Type B pancreatic cell (in vitro differentiated cells): ENCODE data around the gene LRRC8B. TPM values are rescaled to one million over a fixed set of nuclear protein-coding genes. Genes with fewer than 3 reads are reported as not detected.

Source experiments
- DNase-seq: peaks from one replicate; pipeline ENCODE4 v3.0.0; 2021; ENCODE audit warnings: mixed read lengths; ENCODE audit not compliant: unreplicated experiment; ENCODE audit errors: extremely low spot score
- H3K27ac Mint-ChIP-seq: 2 replicates; pipeline ENCODE4 v1.8.0; 2021; ENCODE audit warnings: mild to moderate bottlenecking, mixed read lengths
- H3K27me3 Mint-ChIP-seq: 2 replicates; pipeline ENCODE4 v1.8.0; 2021; ENCODE audit warnings: mixed read lengths
- H3K36me3 Mint-ChIP-seq: 2 replicates; pipeline ENCODE4 v1.8.0; 2021; ENCODE audit warnings: mixed read lengths
- H3K4me1 Mint-ChIP-seq: one replicate; pipeline ENCODE4 v1.8.0; 2021; ENCODE audit warnings: mixed read lengths; ENCODE audit not compliant: unreplicated experiment
- H3K4me3 Mint-ChIP-seq: 2 replicates; pipeline ENCODE4 v1.8.0; 2021; ENCODE audit warnings: mild to moderate bottlenecking, mixed read lengths
- H3K9me3 Mint-ChIP-seq: 2 replicates; pipeline ENCODE4 v1.8.0; 2021; ENCODE audit warnings: mixed read lengths
- CTCF ChIP-seq: fragments of 200-600 bp; sonication (generic); conservative IDR thresholded peaks from 2 replicates; pipeline ENCODE4 v1.5.0; 2021; ENCODE audit warnings: antibody characterized with exemption, mild to moderate bottlenecking
- total RNA-seq: library from RNA; stranded (reverse); gene quantifications from 2 replicates; pipeline ENCODE4 v1.2.1, GENCODE V29; 2021; ENCODE audit warnings: low replicate concordance

Gene LRRC8B
- total RNA-seq, 1 donor from 2014 or later = 12.2 TPM

GRCh38 chr1:89602871-89603404, 78.3 kb downstream of the LRRC8B start:
- no peaks in the 10 kb centered on the region for H3K9me3 Mint-ChIP-seq
- H3K4me3 Mint-ChIP-seq = no peak overlapping the region

GRCh38 chr1:89603651-89604413, 79.2 kb downstream of the LRRC8B start:
- TF ChIP-seq CTCF = no peak
- H3K36me3 Mint-ChIP-seq = no peaks in the 10 kb centered on the region

More at GRCh38 chr1:89602871-89603404, 78.3 kb downstream of the LRRC8B start:
- Mint-ChIP-seq H3K36me3 (no peaks in the 10 kb centered on the region), H3K4me1 (peaks cover 7% of the 10 kb centered on the region), H3K27me3 (no peaks in the 10 kb centered on the region), H3K27ac (no peak overlapping the region)
- TF ChIP-seq CTCF = no peak
- DNase-seq = no peak

GRCh38 chr1:89604414-89604735, 79.7 kb downstream of the LRRC8B start:
- Mint-ChIP-seq H3K27me3 (no peaks in the 10 kb centered on the region), H3K9me3 (no peaks in the 10 kb centered on the region), H3K4me3 (no peak overlapping the region), H3K27ac (no peak overlapping the region), H3K4me1 (peaks cover 7% of the 10 kb centered on the region), H3K36me3 (no peaks in the 10 kb centered on the region)
- TF ChIP-seq CTCF = no peak
- DNase-seq = no peak

More at GRCh38 chr1:89603651-89604413, 79.2 kb downstream of the LRRC8B start:
- H3K9me3 Mint-ChIP-seq = no peaks in the 10 kb centered on the region
- H3K27me3 Mint-ChIP-seq = no peaks in the 10 kb centered on the region
- H3K4me1 Mint-ChIP-seq = peaks cover 7% of the 10 kb centered on the region
- DNase-seq = no peak
- H3K27ac Mint-ChIP-seq = no peak overlapping the region
- no peak overlapping the region for H3K4me3 Mint-ChIP-seq

- Mint-ChIP-seq H3K4me1 (peaks cover 7% of the 10 kb centered on the region), H3K27ac (no peak overlapping the region), H3K27me3 (no peaks in the 10 kb centered on the region), H3K4me3 (no peak overlapping the region), H3K9me3 (no peaks in the 10 kb centered on the region), H3K36me3 (no peaks in the 10 kb centered on the region)
- TF ChIP-seq CTCF = no peak
- DNase-seq = no peak
These were observed 81.1 kb downstream of the LRRC8B start for GRCh38 chr1:89605692-89606091.

GRCh38 chr1:89606227-89606980, 81.8 kb downstream of the LRRC8B start:
- Mint-ChIP-seq H3K4me3 (no peak overlapping the region), H3K9me3 (no peaks in the 10 kb centered on the region), H3K27ac (no peak overlapping the region), H3K4me1 (peaks cover 7% of the 10 kb centered on the region), H3K27me3 (no peaks in the 10 kb centered on the region), H3K36me3 (no peaks in the 10 kb centered on the region)
- DNase-seq = no peak
- no peak for TF ChIP-seq CTCF
